Neural progenitor cell (in vitro differentiated cells): Measurements from ENCODE around the gene NAA11. TPM values are rescaled to one million over a fixed set of nuclear protein-coding genes. Genes with fewer than 3 reads are reported as not detected.

Source experiments
- DNase-seq: peaks from one replicate; pipeline ENCODE4 v3.0.0-alpha.2; 2016; ENCODE audit warnings: low spot score
- H2AFZ ChIP-seq: fragments of 200-600 bp; sonication (generic); replicated peaks from 2 replicates; pipeline ENCODE4 v1.6.1; 2016; ENCODE audit warnings: antibody characterized with exemption
- H3F3A ChIP-seq: fragments of 200-600 bp; sonication (generic); 2 replicates; pipeline ENCODE4 v1.6.1; 2016; ENCODE audit warnings: antibody characterized with exemption, low read depth
- H3K27ac ChIP-seq: fragments of 200-600 bp; sonication (generic); 2 replicates; pipeline ENCODE4 v1.5.1; 2016; ENCODE audit warnings: mild to moderate bottlenecking
- H3K27me3 ChIP-seq: fragments of 200-600 bp; sonication (generic); 2 replicates; pipeline ENCODE4 v1.6.1; 2016; ENCODE audit warnings: mild to moderate bottlenecking, moderate library complexity
- H3K36me3 ChIP-seq: fragments of 200-600 bp; sonication (generic); 2 replicates; pipeline ENCODE4 v1.5.1; 2016
- H3K4me1 ChIP-seq: fragments of 200-600 bp; sonication (generic); 2 replicates; pipeline ENCODE4 v1.6.1; 2016; ENCODE audit warnings: mixed run types
- H3K4me2 ChIP-seq: fragments of 200-600 bp; sonication (generic); 2 replicates; pipeline ENCODE4 v1.6.1; 2016
- H3K4me3 ChIP-seq: fragments of 200-600 bp; sonication (generic); 2 replicates; pipeline ENCODE4 v1.5.1; 2016
- H3K79me2 ChIP-seq: fragments of 200-600 bp; sonication (generic); 2 replicates; pipeline ENCODE4 v1.6.1; 2016; ENCODE audit warnings: low read depth
- H3K9ac ChIP-seq: fragments of 200-600 bp; sonication (generic); 2 replicates; pipeline ENCODE4 v1.6.1; 2016
- H3K9me3 ChIP-seq: fragments of 200-600 bp; sonication (generic); 2 replicates; pipeline ENCODE4 v1.5.1; 2016; ENCODE audit warnings: low read depth
- H4K20me1 ChIP-seq: fragments of 200-600 bp; sonication (generic); 2 replicates; pipeline ENCODE4 v1.6.1; 2016; ENCODE audit warnings: low read depth
- H3K27ac Mint-ChIP-seq: 3 replicates; pipeline ENCODE4 v1.8.0; 2021; ENCODE audit warnings: mixed read lengths
- H3K27me3 Mint-ChIP-seq: 2 replicates; pipeline ENCODE4 v1.8.0; 2022; ENCODE audit warnings: low read depth, mild to moderate bottlenecking, inconsistent platforms, moderate library complexity, mixed read lengths; ENCODE audit not compliant: insufficient read depth
- H3K36me3 Mint-ChIP-seq: 3 replicates; pipeline ENCODE4 v1.8.0; 2021; ENCODE audit warnings: mixed read lengths
- H3K4me1 Mint-ChIP-seq: 3 replicates; pipeline ENCODE4 v1.8.0; 2021; ENCODE audit warnings: mixed read lengths
- H3K4me3 Mint-ChIP-seq: 3 replicates; pipeline ENCODE4 v1.8.0; 2021; ENCODE audit warnings: mild to moderate bottlenecking, moderate library complexity, mixed read lengths
- H3K9me3 Mint-ChIP-seq: 3 replicates; pipeline ENCODE4 v1.8.0; 2020; ENCODE audit warnings: mixed read lengths
- CTCF ChIP-seq: fragments of 200-600 bp; sonication (generic); IDR thresholded peaks from 2 replicates; pipeline ENCODE4 v1.5.1; 2017; ENCODE audit warnings: antibody characterized with exemption, mild to moderate bottlenecking
- EZH2 ChIP-seq: fragments of 200-600 bp; sonication (generic); IDR thresholded peaks from 2 replicates; pipeline ENCODE4 v1.6.1; 2017; ENCODE audit warnings: antibody characterized with exemption, mild to moderate bottlenecking, moderate library complexity
- EZH2phosphoT487 ChIP-seq: fragments of 200-600 bp; sonication (generic); IDR thresholded peaks from 2 replicates; pipeline ENCODE4 v1.6.1; 2017; ENCODE audit warnings: antibody characterized with exemption
- total RNA-seq: library from RNA; depleted of rRNA; stranded (reverse); fragments of >200 nt; gene quantifications from 2 replicates; pipeline ENCODE4 v1.2.3, GENCODE V29; 2015; ENCODE audit warnings: low replicate concordance

The NAA11 gene
- total RNA-seq, 1 donor from 2014 or later, result not detected

GRCh38 chr4:79315891-79316290, 10.0 kb downstream of the NAA11 start:
- no peak overlapping the region for H3K4me2 ChIP-seq
- H3K4me3 Mint-ChIP-seq, result no peak overlapping the region
- no peaks in the 10 kb centered on the region for H3K36me3 ChIP-seq
- no peak overlapping the region for H3K9ac ChIP-seq
- H3K9me3 Mint-ChIP-seq, result no peaks in the 10 kb centered on the region
- no peaks in the 10 kb centered on the region for H3K9me3 ChIP-seq
- no peak overlapping the region for H2AFZ ChIP-seq
- H3K4me1 Mint-ChIP-seq, result no peaks in the 10 kb centered on the region
- TF ChIP-seq CTCF (no peak), EZH2phosphoT487 (no peak), EZH2 (no peak)
- no peak overlapping the region for H3K27ac ChIP-seq
- no peaks in the 10 kb centered on the region for H4K20me1 ChIP-seq
- H3K27me3 ChIP-seq, result no peaks in the 10 kb centered on the region
- H3K79me2 ChIP-seq, result no peaks in the 10 kb centered on the region
- no peak overlapping the region for H3K4me3 ChIP-seq
- no peaks in the 10 kb centered on the region for H3K4me1 ChIP-seq
- no peak for DNase-seq
- no peaks in the 10 kb centered on the region for H3F3A ChIP-seq
- H3K27me3 Mint-ChIP-seq, result no peaks in the 10 kb centered on the region
- no peaks in the 10 kb centered on the region for H3K36me3 Mint-ChIP-seq
- no peak overlapping the region for H3K27ac Mint-ChIP-seq

- H2AFZ ChIP-seq, result no peak overlapping the region
- no peaks in the 10 kb centered on the region for H3K36me3 Mint-ChIP-seq
- no peaks in the 10 kb centered on the region for H3K36me3 ChIP-seq
- H4K20me1 ChIP-seq, result no peaks in the 10 kb centered on the region
- H3K4me3 Mint-ChIP-seq, result no peak overlapping the region
- no peaks in the 10 kb centered on the region for H3K9me3 Mint-ChIP-seq
- H3K4me1 ChIP-seq, result no peaks in the 10 kb centered on the region
- H3K4me2 ChIP-seq, result no peak overlapping the region
- H3F3A ChIP-seq, result no peaks in the 10 kb centered on the region
- TF ChIP-seq EZH2phosphoT487, result no peak
- no peak for TF ChIP-seq CTCF
- no peak for TF ChIP-seq EZH2
- no peak overlapping the region for H3K4me3 ChIP-seq
- no peaks in the 10 kb centered on the region for H3K79me2 ChIP-seq
- no peaks in the 10 kb centered on the region for H3K27me3 ChIP-seq
- no peaks in the 10 kb centered on the region for H3K27me3 Mint-ChIP-seq
- no peak overlapping the region for H3K27ac ChIP-seq
- no peak for DNase-seq
- no peak overlapping the region for H3K9ac ChIP-seq
- no peaks in the 10 kb centered on the region for H3K9me3 ChIP-seq
- H3K4me1 Mint-ChIP-seq, result no peaks in the 10 kb centered on the region
- H3K27ac Mint-ChIP-seq, result no peak overlapping the region
These were observed 14.6 kb downstream of the NAA11 start for GRCh38 chr4:79311279-79311678.

- H3K27ac ChIP-seq, result no peak overlapping the region
- H3K4me2 ChIP-seq, result no peak overlapping the region
- H3K4me1 ChIP-seq, result no peaks in the 10 kb centered on the region
- Mint-ChIP-seq H3K4me1 (no peaks in the 10 kb centered on the region), H3K27me3 (no peaks in the 10 kb centered on the region), H3K36me3 (no peaks in the 10 kb centered on the region), H3K27ac (no peak overlapping the region), H3K9me3 (no peaks in the 10 kb centered on the region), H3K4me3 (no peak overlapping the region)
- no peaks in the 10 kb centered on the region for H4K20me1 ChIP-seq
- no peak overlapping the region for H3K9ac ChIP-seq
- no peak overlapping the region for H3K4me3 ChIP-seq
- no peaks in the 10 kb centered on the region for H3K36me3 ChIP-seq
- H3F3A ChIP-seq, result no peaks in the 10 kb centered on the region
- no peaks in the 10 kb centered on the region for H3K27me3 ChIP-seq
- TF ChIP-seq EZH2, result no peak
- TF ChIP-seq EZH2phosphoT487, result no peak
- no peak for TF ChIP-seq CTCF
- H2AFZ ChIP-seq, result no peak overlapping the region
- H3K9me3 ChIP-seq, result no peaks in the 10 kb centered on the region
- no peak for DNase-seq
- H3K79me2 ChIP-seq, result no peaks in the 10 kb centered on the region
These were observed 16.9 kb downstream of the NAA11 start for GRCh38 chr4:79308971-79309370.

- H3K4me3 Mint-ChIP-seq, result no peak overlapping the region
These were observed 17.7 kb downstream of the NAA11 start for GRCh38 chr4:79308137-79308536.

More at GRCh38 chr4:79308137-79308536, 17.7 kb downstream of the NAA11 start:
- Histone ChIP-seq H3K4me2 (no peak overlapping the region), H3K27me3 (no peaks in the 10 kb centered on the region), H3K79me2 (no peaks in the 10 kb centered on the region), H3K4me1 (no peaks in the 10 kb centered on the region), H2AFZ (no peak overlapping the region), H3K9ac (no peak overlapping the region), H3K4me3 (no peak overlapping the region), H3F3A (no peaks in the 10 kb centered on the region), H3K27ac (no peak overlapping the region), H3K36me3 (no peaks in the 10 kb centered on the region), H4K20me1 (no peaks in the 10 kb centered on the region), H3K9me3 (no peaks in the 10 kb centered on the region)
- Mint-ChIP-seq H3K27ac (no peak overlapping the region), H3K27me3 (no peaks in the 10 kb centered on the region), H3K36me3 (no peaks in the 10 kb centered on the region), H3K4me1 (no peaks in the 10 kb centered on the region), H3K9me3 (no peaks in the 10 kb centered on the region)
- TF ChIP-seq EZH2 (no peak), CTCF (no peak), EZH2phosphoT487 (no peak)
- DNase-seq, result no peak
